Activated CD8-positive, alpha-beta T cell treated with anti-CD3 and anti-CD28 coated beads for 36 hours (primary cell): Measurements from ENCODE around the gene RAB43. TPM values are rescaled to one million over a fixed set of nuclear protein-coding genes. Genes with fewer than 3 reads are reported as not detected.
A peak's percentile ranks its signal among the peaks of the same experiment; 100 is the strongest.

Experiments used
- ATAC-seq: fragments of 200-7000 bp; cut with Tn5 transposase; one replicate; pipeline ENCODE4 v1.10.0; 2021; ENCODE audit warnings: mild to moderate bottlenecking, moderate library complexity
- CTCF ChIA-PET: fragments of 350-600 bp; sonication (Branson Sonifier 250); formaldehyde crosslinking; loops from one replicate; lab custom pipeline; 2021; ENCODE audit warnings: antibody characterized with exemption; lab: Charles Lee
- POLR2A ChIA-PET: fragments of 350-600 bp; sonication (Branson Sonifier 250); formaldehyde crosslinking; loops from one replicate; lab custom pipeline; 2021; ENCODE audit warnings: antibody characterized with exemption; lab: Charles Lee
- DNase-seq: peaks from one replicate; pipeline ENCODE4 v3.0.0-alpha.2; 2020
- H3K27ac Mint-ChIP-seq: one replicate; pipeline ENCODE4 v1.8.0; 2021; ENCODE audit warnings: mild to moderate bottlenecking, mixed read lengths
- H3K27me3 Mint-ChIP-seq: one replicate; pipeline ENCODE4 v1.8.0; 2021; ENCODE audit warnings: mixed read lengths
- H3K36me3 Mint-ChIP-seq: one replicate; pipeline ENCODE4 v1.8.0; 2021; ENCODE audit warnings: low read depth, mixed read lengths
- H3K4me1 Mint-ChIP-seq: one replicate; pipeline ENCODE4 v1.8.0; 2021; ENCODE audit warnings: low read depth, mixed read lengths
- H3K4me3 Mint-ChIP-seq: one replicate; pipeline ENCODE4 v1.8.0; 2021; ENCODE audit warnings: mild to moderate bottlenecking, moderate library complexity, mixed read lengths
- H3K9me3 Mint-ChIP-seq: one replicate; pipeline ENCODE4 v1.8.0; 2021; ENCODE audit warnings: mixed read lengths
- intact Hi-C: fragments of 100-400 bp; cut with micrococcal nuclease; formaldehyde crosslinking; loops from one replicate; pipeline ENCODE4 v1.10.0; 2022
- total RNA-seq, 2 experiments: library from RNA; stranded (reverse); gene quantifications; one replicate each; pipeline ENCODE4 v1.2.3, GENCODE V29; 2021
- TF ChIP-seq, protein P1 (sequence below): fragments of 200-600 bp; IDR thresholded peaks from one replicate; pipeline ENCODE4 v1.8.0; 2022; ENCODE audit warnings: antibody characterized with exemption, mild to moderate bottlenecking

Gene RAB43
- total RNA-seq, 2 experiments from 2014 or later, result 41.6 to 44.1 TPM

GRCh38 chr3:129107793-129108192 is 13.8 kb downstream of the RAB43 start:
- Mint-ChIP-seq H3K4me1 (peaks cover 76% of the 10 kb centered on the region), H3K27me3 (no peaks in the 10 kb centered on the region), H3K9me3 (no peaks in the 10 kb centered on the region), H3K36me3 (peaks cover 49% of the 10 kb centered on the region), H3K4me3 (no peak overlapping the region), H3K27ac (peak overlapping the region; percentile 64)
- DNase-seq (no peak), ATAC-seq (no peak)
- intact Hi-C loops, result no loop called here
- TF ChIP-seq, protein P1, sequence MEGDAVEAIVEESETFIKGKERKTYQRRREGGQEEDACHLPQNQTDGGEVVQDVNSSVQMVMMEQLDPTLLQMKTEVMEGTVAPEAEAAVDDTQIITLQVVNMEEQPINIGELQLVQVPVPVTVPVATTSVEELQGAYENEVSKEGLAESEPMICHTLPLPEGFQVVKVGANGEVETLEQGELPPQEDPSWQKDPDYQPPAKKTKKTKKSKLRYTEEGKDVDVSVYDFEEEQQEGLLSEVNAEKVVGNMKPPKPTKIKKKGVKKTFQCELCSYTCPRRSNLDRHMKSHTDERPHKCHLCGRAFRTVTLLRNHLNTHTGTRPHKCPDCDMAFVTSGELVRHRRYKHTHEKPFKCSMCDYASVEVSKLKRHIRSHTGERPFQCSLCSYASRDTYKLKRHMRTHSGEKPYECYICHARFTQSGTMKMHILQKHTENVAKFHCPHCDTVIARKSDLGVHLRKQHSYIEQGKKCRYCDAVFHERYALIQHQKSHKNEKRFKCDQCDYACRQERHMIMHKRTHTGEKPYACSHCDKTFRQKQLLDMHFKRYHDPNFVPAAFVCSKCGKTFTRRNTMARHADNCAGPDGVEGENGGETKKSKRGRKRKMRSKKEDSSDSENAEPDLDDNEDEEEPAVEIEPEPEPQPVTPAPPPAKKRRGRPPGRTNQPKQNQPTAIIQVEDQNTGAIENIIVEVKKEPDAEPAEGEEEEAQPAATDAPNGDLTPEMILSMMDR, result no peak
- ChIA-PET POLR2A (interaction anchor here (1.7 to 15.3 kb wide), 3 partner anchors 12 to 208 kb away, joined by 4 to 163 read pairs (median 5); partner anchors contain the start of gene RAB43), CTCF (interaction anchor here (0.9 to 2.5 kb wide), 5 partner anchors 11 to 137 kb away, joined by 3 to 7 read pairs (median 4); no protein-coding TSS in a partner anchor)

DNA sequence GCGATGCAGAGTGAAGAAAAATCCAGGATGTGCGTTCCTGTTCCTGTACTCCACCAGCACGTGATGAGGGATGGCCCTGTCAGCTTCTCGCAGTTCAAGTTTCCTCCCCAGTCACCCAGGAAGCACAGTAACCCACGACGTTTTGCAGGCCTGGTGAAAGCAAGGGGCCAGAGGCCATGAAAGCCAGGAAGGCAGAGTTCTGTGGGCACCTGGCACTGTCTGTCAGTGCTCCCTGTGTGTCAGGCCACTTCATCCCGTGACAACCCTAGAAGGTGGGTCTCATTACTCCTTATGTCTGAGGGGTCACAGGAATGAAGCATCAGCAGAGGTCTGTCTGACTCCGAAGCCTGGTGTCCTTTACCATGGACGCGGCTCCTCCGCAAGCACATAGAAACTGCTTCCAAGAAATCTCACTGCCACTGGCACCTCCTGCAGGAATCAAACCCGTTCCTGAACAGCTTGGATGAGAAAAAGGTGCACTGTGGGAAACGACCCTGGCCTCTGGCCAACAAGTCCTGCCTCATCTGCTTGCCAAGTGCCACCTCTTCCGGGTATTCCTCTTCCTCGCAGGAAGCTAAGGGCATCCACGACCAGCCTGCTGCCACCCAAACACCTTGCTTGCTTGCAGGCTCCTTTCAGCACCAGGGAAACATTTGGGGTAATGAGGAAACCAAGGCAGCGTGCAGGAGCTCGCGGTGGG is 14.6 kb downstream of the RAB43 start:
- Mint-ChIP-seq H3K27me3 (no peaks in the 10 kb centered on the region), H3K4me1 (peaks cover 75% of the 10 kb centered on the region), H3K9me3 (no peaks in the 10 kb centered on the region), H3K36me3 (peaks cover 48% of the 10 kb centered on the region), H3K27ac (peak overlapping the region; percentile 64), H3K4me3 (no peak overlapping the region)
- ATAC-seq (no peak), DNase-seq (no peak)
- TF ChIP-seq, protein P1, result no peak
- ChIA-PET CTCF (interaction anchor here (0.9 to 2.5 kb wide), 6 partner anchors 9 to 137 kb away, joined by 4 to 7 read pairs (median 6); no protein-coding TSS in a partner anchor), POLR2A (interaction anchor here (0.6 to 15.3 kb wide), 5 partner anchors 9 to 209 kb away, joined by 4 to 163 read pairs (median 4); partner anchors contain the start of gene RAB43)
- intact Hi-C loops, result no loop called here

GRCh38 chr3:129106320-129106719 is 15.3 kb downstream of the RAB43 start:
- intact Hi-C loops, result no loop called here
- POLR2A ChIA-PET, result interaction anchor here (0.6 to 15.3 kb wide), 3 partner anchors 9 to 53 kb away, joined by 4 to 163 read pairs (median 4); partner anchors contain the start of gene RAB43
- peaks cover 49% of the 10 kb centered on the region for H3K36me3 Mint-ChIP-seq
- H3K4me1 Mint-ChIP-seq, result peaks cover 76% of the 10 kb centered on the region
- no peaks in the 10 kb centered on the region for H3K9me3 Mint-ChIP-seq
- no peak overlapping the region for H3K4me3 Mint-ChIP-seq
- ATAC-seq (peak; percentile 26), DNase-seq (no peak)
- CTCF ChIA-PET, result interaction anchor here (0.7 to 2.5 kb wide), 4 partner anchors 10 to 56 kb away, joined by 3 to 7 read pairs (median 6); no protein-coding TSS in a partner anchor
- H3K27ac Mint-ChIP-seq, result peak overlapping the region; percentile 64
- TF ChIP-seq, protein P1, result no peak
- no peaks in the 10 kb centered on the region for H3K27me3 Mint-ChIP-seq

DNA sequence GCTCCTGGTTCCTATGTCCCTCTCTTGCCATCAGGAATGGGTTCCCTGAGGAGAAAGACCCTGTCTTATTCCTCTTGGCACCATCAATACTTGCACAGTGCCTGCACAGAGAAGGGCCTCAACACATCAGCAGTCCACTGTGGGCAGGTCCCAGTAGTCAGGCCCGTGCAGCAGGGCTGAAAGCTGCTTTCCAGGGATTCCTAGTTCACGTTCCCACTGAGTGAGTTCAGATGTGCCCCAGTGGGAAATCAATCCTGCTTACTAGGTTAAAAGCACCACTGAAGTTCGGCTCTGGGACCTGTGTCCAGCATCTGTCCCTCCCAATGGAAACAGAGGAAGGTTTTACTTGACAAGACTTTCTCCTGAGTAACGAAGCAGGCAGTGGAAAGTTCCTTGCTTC is 15.7 kb downstream of the RAB43 start:
- ChIA-PET CTCF (interaction anchor here (0.7 to 2.5 kb wide), 4 partner anchors 10 to 56 kb away, joined by 3 to 7 read pairs (median 6); no protein-coding TSS in a partner anchor), POLR2A (interaction anchor here (1.4 to 15.3 kb wide), 2 partner anchors 8 to 14 kb away, joined by 4 to 163 read pairs; partner anchors contain the start of gene RAB43)
- DNase-seq (no peak), ATAC-seq (no peak)
- intact Hi-C loops, result no loop called here
- TF ChIP-seq, protein P1, result no peak
- Mint-ChIP-seq H3K4me3 (no peak overlapping the region), H3K9me3 (no peaks in the 10 kb centered on the region), H3K27ac (peak overlapping the region; percentile 64), H3K4me1 (peaks cover 77% of the 10 kb centered on the region), H3K36me3 (peaks cover 51% of the 10 kb centered on the region), H3K27me3 (no peaks in the 10 kb centered on the region)
